ENCODE measurements around the gene FUT2.

The FUT2 gene

GRCh38 chr19:48755084-48755641, 59.4 kb downstream of the FUT2 start, which contains the start of gene FGF21:
FGF21 (plus strand) TSS chr19:48755524; CDS start chr19:48756237, 713 bp downstream.
- DNase-seq, result no peak

Measured in T-helper 9 cell (primary cell).